Body of pancreas (tissue), 4 donors: ENCODE data around the gene COMT. TPM values are rescaled to one million over a fixed set of nuclear protein-coding genes. Genes with fewer than 3 reads are reported as not detected.

Source experiments
- ATAC-seq: fragments of 150-250 bp; one replicate; pipeline ENCODE4 v1.9.1; 2016
- DNase-seq, 4 donors: peaks; one replicate each; pipeline ENCODE4 v3.0.0-alpha.2; 2019
- H3K27ac ChIP-seq, 4 donors: fragments of 200-600 bp; sonication (generic); 1 replicate in 3 of 4; 2 replicates in 1 of 4; pipeline versions ENCODE4 v1.5.1 to v1.6.1; 2016 to 2019; ENCODE audit warnings: mild to moderate bottlenecking in 1 of 4, mixed read lengths in 1 of 4, moderate library complexity in 1 of 4
- H3K27me3 ChIP-seq, 2 donors: fragments of 200-600 bp; sonication (generic); one replicate each; pipeline ENCODE4 v1.6.0; 2016; ENCODE audit warnings: mild to moderate bottlenecking in 1 of 2
- H3K36me3 ChIP-seq, 2 donors: fragments of 200-600 bp; sonication (generic); replicated peaks in 1 of 2; 2 replicates each; pipeline ENCODE4 v1.5.1; 2016; ENCODE audit warnings: low read depth in 2 of 2; ENCODE audit not compliant: insufficient read depth in 1 of 2
- H3K4me1 ChIP-seq: fragments of 200-600 bp; sonication (generic); one replicate; pipeline ENCODE4 v1.6.0; 2016
- H3K4me3 ChIP-seq, 2 donors: fragments of 200-600 bp; sonication (generic); 1 replicate in 1 of 2; 2 replicates in 1 of 2; pipeline ENCODE4 v1.5.1; 2016 to 2019
- H3K9me3 ChIP-seq, 3 donors: fragments of 200-600 bp; sonication (generic); 1 replicate in 2 of 3; 2 replicates in 1 of 3; pipeline ENCODE4 v1.5.1; 2016
- CTCF ChIP-seq, 7 experiments: fragments of 450-650 bp in 4 of 7; fragments of 200-600 bp in 3 of 7; sonication (generic) in 3 of 7; IDR thresholded peaks; one replicate each; pipeline ENCODE4 v1.5.1; 2016 to 2019; ENCODE audit warnings: antibody characterized with exemption in 7 of 7
- POLR2A ChIP-seq, 3 donors: fragments of 450-650 bp; IDR thresholded peaks; one replicate each; pipeline ENCODE4 v1.6.1; 2016; ENCODE audit warnings: antibody characterized with exemption in 3 of 3, mild to moderate bottlenecking in 2 of 3
- WGBS, 2 donors: methylation state at CpG; one replicate each; pipeline ENCODE4 v1.1.5; 2017; 5-methylcytosine and 5-hydroxymethylcytosine counted together
- intact Hi-C: fragments of 100-400 bp; cut with DNase I; formaldehyde crosslinking; loops from one replicate; pipeline ENCODE4 v1.15.1; 2023
- total RNA-seq, 2 donors: library from RNA; depleted of rRNA; stranded (reverse); fragments of >200 nt; gene quantifications; one replicate each; pipeline ENCODE4 v1.1.0, GENCODE V29; 2016

Gene COMT
- total RNA-seq, 2 donors from 2014 or later: 85.6 to 98.2 TPM

- Histone ChIP-seq H3K4me1 (peaks cover 14% of the 10 kb centered on the region), H3K27ac (no peak overlapping the region), H3K27me3 (no peaks in the 10 kb centered on the region), H3K4me3 (no peak overlapping the region), H3K9me3 (no peaks in the 10 kb centered on the region), H3K36me3 (no peaks in the 10 kb centered on the region)
- 80 to 93% methylated on average over 1 to 7 of the region's 7 CpGs for WGBS, 2 donors
- ATAC-seq (no peak), DNase-seq (no peak)
- intact Hi-C loops: no loop called here
- TF ChIP-seq CTCF (IDR thresholded peaks at IDR 0.05) (no peak), POLR2A (IDR thresholded peaks at IDR 0.05) (no peak)
These were observed 70.6 kb downstream of the COMT start for GRCh38 chr22:20011993-20012740.

GRCh38 chr22:20012741-20013331 is 71.3 kb downstream of the COMT start:
- 88 to 96% methylated on average over 4 to 8 of the region's 10 CpGs for WGBS, 2 donors
- H3K27ac ChIP-seq: no peak overlapping the region
- no peak for TF ChIP-seq CTCF (IDR thresholded peaks at IDR 0.05)
- no peak for TF ChIP-seq POLR2A (IDR thresholded peaks at IDR 0.05)

GRCh38 chr22:20013382-20013871 is 71.9 kb downstream of the COMT start:
- WGBS, 2 donors: 39 to 73% methylated on average over 3 to 10 of the region's 11 CpGs
- no peak for TF ChIP-seq POLR2A (IDR thresholded peaks at IDR 0.05)
- TF ChIP-seq CTCF (IDR thresholded peaks at IDR 0.05): peak in 5 of 7 experiments; percentile 25 to 42 (median 34)
- Histone ChIP-seq H3K4me1 (peaks cover 22% of the 10 kb centered on the region), H3K36me3 (no peaks in the 10 kb centered on the region), H3K27ac (no peak overlapping the region), H3K4me3 (no peak overlapping the region), H3K9me3 (no peaks in the 10 kb centered on the region), H3K27me3 (no peaks in the 10 kb centered on the region)
- no peak for ATAC-seq
- intact Hi-C loops: no loop called here
- peak; percentile 32 to 54 (median 47) for DNase-seq

More at GRCh38 chr22:20012741-20013331, 71.3 kb downstream of the COMT start:
- H3K9me3 ChIP-seq: no peaks in the 10 kb centered on the region
- H3K4me1 ChIP-seq: peaks cover 21% of the 10 kb centered on the region
- DNase-seq: no peak
- no peak overlapping the region for H3K4me3 ChIP-seq
- no peaks in the 10 kb centered on the region for H3K36me3 ChIP-seq
- no peaks in the 10 kb centered on the region for H3K27me3 ChIP-seq
- intact Hi-C loops: no loop called here
- ATAC-seq: no peak

GRCh38 chr22:20014526-20015186 is 73.1 kb downstream of the COMT start:
- 42 to 45% methylated on average over 1 to 5 of the region's 5 CpGs for WGBS, 2 donors
- no peak overlapping the region for H3K27ac ChIP-seq
- H3K4me1 ChIP-seq: peaks cover 22% of the 10 kb centered on the region
- DNase-seq (peak in 1 of 4 donors; percentile 22), ATAC-seq (no peak)
- no peaks in the 10 kb centered on the region for H3K9me3 ChIP-seq
- no peaks in the 10 kb centered on the region for H3K27me3 ChIP-seq
- no peaks in the 10 kb centered on the region for H3K36me3 ChIP-seq
- TF ChIP-seq CTCF (IDR thresholded peaks at IDR 0.05) (no peak), POLR2A (IDR thresholded peaks at IDR 0.05) (no peak)
- H3K4me3 ChIP-seq: no peak overlapping the region
- intact Hi-C loops: no loop called here
